Gastrocnemius medialis (tissue), 4 donors: ENCODE results near the gene LAMTOR3.

Experiments
- POLR2A ChIP-seq, 2 donors: fragments of 450-650 bp; IDR thresholded peaks; one replicate each; pipeline ENCODE4 v1.6.1; 2017; ENCODE audit warnings: antibody characterized with exemption in 2 of 2, mild to moderate bottlenecking in 2 of 2, moderate library complexity in 2 of 2
- TF ChIP-seq, protein P1 (sequence below), 5 experiments: fragments of 450-650 bp in 3 of 5; fragments of 200-600 bp in 2 of 5; sonication (generic) in 2 of 5; IDR thresholded peaks in 4 of 5; conservative IDR thresholded peaks in 1 of 5; 1 replicate in 4 of 5; 2 replicates in 1 of 5; pipeline ENCODE4 v1.5.1; 2016 to 2019; ENCODE audit warnings: antibody characterized with exemption in 5 of 5, mild to moderate bottlenecking in 3 of 5, moderate library complexity in 3 of 5

DNA sequence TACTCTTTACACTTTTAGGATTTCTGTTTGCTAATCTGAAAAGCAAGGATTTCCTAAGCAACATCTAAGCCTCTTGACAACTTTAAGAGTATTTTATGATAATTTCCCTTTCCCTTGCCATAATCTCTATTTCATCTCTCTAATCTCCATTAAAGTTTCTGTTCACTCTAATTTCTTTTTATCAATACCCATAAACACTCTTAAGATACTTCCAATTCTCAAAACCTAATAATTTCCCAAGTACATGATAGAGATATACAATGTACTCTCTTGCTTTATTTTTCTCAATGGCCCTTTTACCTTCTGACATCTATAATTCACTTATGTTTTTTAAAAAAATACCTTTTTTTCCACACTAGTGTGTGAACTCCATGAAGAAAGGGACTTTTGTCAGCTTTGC, 50.8 kb downstream of the LAMTOR3 start:
- TF ChIP-seq, protein P1, sequence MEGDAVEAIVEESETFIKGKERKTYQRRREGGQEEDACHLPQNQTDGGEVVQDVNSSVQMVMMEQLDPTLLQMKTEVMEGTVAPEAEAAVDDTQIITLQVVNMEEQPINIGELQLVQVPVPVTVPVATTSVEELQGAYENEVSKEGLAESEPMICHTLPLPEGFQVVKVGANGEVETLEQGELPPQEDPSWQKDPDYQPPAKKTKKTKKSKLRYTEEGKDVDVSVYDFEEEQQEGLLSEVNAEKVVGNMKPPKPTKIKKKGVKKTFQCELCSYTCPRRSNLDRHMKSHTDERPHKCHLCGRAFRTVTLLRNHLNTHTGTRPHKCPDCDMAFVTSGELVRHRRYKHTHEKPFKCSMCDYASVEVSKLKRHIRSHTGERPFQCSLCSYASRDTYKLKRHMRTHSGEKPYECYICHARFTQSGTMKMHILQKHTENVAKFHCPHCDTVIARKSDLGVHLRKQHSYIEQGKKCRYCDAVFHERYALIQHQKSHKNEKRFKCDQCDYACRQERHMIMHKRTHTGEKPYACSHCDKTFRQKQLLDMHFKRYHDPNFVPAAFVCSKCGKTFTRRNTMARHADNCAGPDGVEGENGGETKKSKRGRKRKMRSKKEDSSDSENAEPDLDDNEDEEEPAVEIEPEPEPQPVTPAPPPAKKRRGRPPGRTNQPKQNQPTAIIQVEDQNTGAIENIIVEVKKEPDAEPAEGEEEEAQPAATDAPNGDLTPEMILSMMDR (IDR thresholded peaks at IDR 0.05 in 4 of 5, conservative IDR thresholded peaks at IDR 0.05 in 1 of 5) = no peak
- no peak for TF ChIP-seq POLR2A (IDR thresholded peaks at IDR 0.05)
